H1 (cell line): ENCODE measurements around the gene CIZ1. TPM values are rescaled to one million over a fixed set of nuclear protein-coding genes. Genes with fewer than 3 reads are reported as not detected.

Experiments used
- CTCF ChIA-PET: fragments of 300-600 bp; sonication (Branson Sonifier 250); formaldehyde crosslinking; loops from one replicate; lab custom pipeline; 2021; ENCODE audit not compliant: partially characterized antibody; lab: Charles Lee
- POLR2A ChIA-PET: fragments of 300-600 bp; sonication (Branson Sonifier 250); formaldehyde crosslinking; loops from one replicate; lab custom pipeline; 2021; ENCODE audit warnings: inconsistent platforms; ENCODE audit not compliant: partially characterized antibody; lab: Charles Lee
- DNase-seq, 2 experiments: peaks; one replicate each; pipeline versions ENCODE4 v3.0.0 to v3.0.0-alpha.2; 2010 to 2022; ENCODE audit warnings: low spot score in 2 of 2, low read depth in 1 of 2, mixed read lengths in 1 of 2
- FAIRE-seq: peaks from 2 replicates; lab custom pipeline; 2011; peaks lifted over from hg19 to GRCh38; lab: Jason Lieb, UNC
- H2AFZ ChIP-seq: 2 replicates; pipeline ENCODE4 v1.8.1; 2012; ENCODE audit warnings: low read length, inconsistent platforms
- H2AK5ac ChIP-seq: 2 replicates; pipeline ENCODE4 v1.6.1; 2013; ENCODE audit warnings: low read depth, low read length
- H2BK120ac ChIP-seq: replicated peaks from 2 replicates; pipeline ENCODE3; 2013; ENCODE audit warnings: low read depth, low read length, inconsistent platforms
- H2BK12ac ChIP-seq: 2 replicates; pipeline ENCODE4 v1.6.1; 2013; ENCODE audit warnings: low read depth, low read length
- H2BK15ac ChIP-seq: 2 replicates; pipeline ENCODE4 v1.6.1; 2013; ENCODE audit warnings: low read length
- H2BK20ac ChIP-seq: 2 replicates; pipeline ENCODE4 v1.6.1; 2013; ENCODE audit warnings: low read length
- H2BK5ac ChIP-seq: 2 replicates; pipeline ENCODE4 v1.6.1; 2013; ENCODE audit warnings: low read depth, low read length
- H3K14ac ChIP-seq: 2 replicates; pipeline ENCODE4 v1.6.1; 2013; ENCODE audit warnings: inconsistent platforms; ENCODE audit not compliant: insufficient read length
- H3K18ac ChIP-seq: 2 replicates; pipeline ENCODE4 v1.6.1; 2013; ENCODE audit warnings: low read length; ENCODE audit errors: extremely low read depth
- H3K23ac ChIP-seq: 2 replicates; pipeline ENCODE4 v1.6.1; 2013; ENCODE audit warnings: inconsistent platforms; ENCODE audit not compliant: insufficient read length
- H3K23me2 ChIP-seq: 2 replicates; pipeline ENCODE4 v1.6.1; 2013; ENCODE audit warnings: low read depth, low read length
- H3K27ac ChIP-seq: 2 replicates; pipeline ENCODE4 v1.6.1; 2011; ENCODE audit warnings: low read depth, low read length, inconsistent platforms
- H3K27me3 ChIP-seq, 4 experiments: replicated peaks in 1 of 4; 1 replicate in 1 of 4; 2 replicates in 3 of 4; pipeline versions ENCODE4 v1.6.1 to v1.8.1; 2011 to 2013; ENCODE audit warnings: low read length in 3 of 4, mild to moderate bottlenecking in 3 of 4, inconsistent platforms in 2 of 4, mixed read lengths in 2 of 4, moderate library complexity in 1 of 4; ENCODE audit not compliant: control insufficient read depth in 3 of 4, insufficient read depth in 3 of 4; ENCODE audit errors: extremely low read depth in 1 of 4
- H3K36me3 ChIP-seq, 4 experiments: 2 replicates each; pipeline versions ENCODE4 v1.6.1 to v1.8.1; 2011 to 2013; ENCODE audit warnings: mild to moderate bottlenecking in 4 of 4, low read length in 3 of 4, moderate library complexity in 2 of 4, control low read depth in 1 of 4, inconsistent platforms in 1 of 4; ENCODE audit not compliant: insufficient read depth in 4 of 4, control insufficient read depth in 2 of 4
- H3K4ac ChIP-seq: replicated peaks from 2 replicates; pipeline ENCODE3; 2013; ENCODE audit warnings: low read length, low read depth, mixed read lengths, inconsistent platforms; ENCODE audit not compliant: insufficient read length
- H3K4me1 ChIP-seq, 4 experiments: replicated peaks in 1 of 4; 1 replicate in 1 of 4; 2 replicates in 3 of 4; pipeline versions ENCODE4 v1.6.1 to v1.8.1; 2011 to 2013; ENCODE audit warnings: low read length in 3 of 4, inconsistent platforms in 2 of 4, mixed read lengths in 1 of 4; ENCODE audit not compliant: insufficient read depth in 4 of 4, control insufficient read depth in 3 of 4
- H3K4me2 ChIP-seq, 2 experiments: 2 replicates each; pipeline versions ENCODE4 v1.6.1 to v1.8.1; 2011 to 2013; ENCODE audit warnings: low read depth in 2 of 2, low read length in 2 of 2, control low read depth in 1 of 2, inconsistent platforms in 1 of 2, mild to moderate bottlenecking in 1 of 2; ENCODE audit not compliant: insufficient read depth in 1 of 2
- H3K4me3 ChIP-seq, 4 experiments: fragments of 200-600, 300-600 bp in 1 of 4; sonication (generic), shearing (Covaris generic), sonication (Bioruptor Twin) in 1 of 4; 2 replicates each; pipeline versions ENCODE4 v1.5.1 to v1.8.1; 2011 to 2016; ENCODE audit warnings: low read length in 4 of 4, low read depth in 3 of 4, control low read depth in 2 of 4, inconsistent platforms in 2 of 4, mild to moderate bottlenecking in 2 of 4, mixed read lengths in 1 of 4, moderate library complexity in 1 of 4; ENCODE audit not compliant: insufficient read depth in 2 of 4; ENCODE audit errors: extremely low read depth in 1 of 4
- H3K56ac ChIP-seq: replicated peaks from 2 replicates; pipeline ENCODE3; 2013; ENCODE audit warnings: low read depth, mild to moderate bottlenecking, mixed read lengths, low read length, inconsistent platforms; ENCODE audit not compliant: insufficient read length
- H3K79me1 ChIP-seq: 2 replicates; pipeline ENCODE4 v1.6.1; 2013; ENCODE audit warnings: low read depth, low read length, control low read depth
- H3K79me2 ChIP-seq, 2 experiments: 2 replicates each; pipeline versions ENCODE4 v1.6.1 to v1.8.1; 2012 to 2013; ENCODE audit warnings: low read length in 2 of 2, mild to moderate bottlenecking in 2 of 2, inconsistent platforms in 1 of 2; ENCODE audit not compliant: insufficient read depth in 2 of 2, control insufficient read depth in 1 of 2
- H3K9ac ChIP-seq, 4 experiments: replicated peaks in 1 of 4; 1 replicate in 1 of 4; 2 replicates in 3 of 4; pipeline versions ENCODE4 v1.6.1 to v1.8.1; 2011 to 2013; ENCODE audit warnings: low read depth in 3 of 4, low read length in 3 of 4, control low read depth in 2 of 4, mild to moderate bottlenecking in 2 of 4, moderate library complexity in 2 of 4, inconsistent platforms in 1 of 4; ENCODE audit errors: extremely low read depth in 1 of 4
- H3K9me3 ChIP-seq, 2 experiments: 2 replicates each; pipeline versions ENCODE4 v1.6.1 to v1.8.1; 2012 to 2013; ENCODE audit warnings: mild to moderate bottlenecking in 2 of 2, moderate library complexity in 2 of 2, control low read depth in 1 of 2, inconsistent platforms in 1 of 2, low read depth in 1 of 2, low read length in 1 of 2, mixed read lengths in 1 of 2; ENCODE audit not compliant: insufficient read depth in 2 of 2
- H4K20me1 ChIP-seq, 2 experiments: replicated peaks in 1 of 2; 2 replicates each; pipeline versions ENCODE3 to v1.8.1; 2011 to 2013; ENCODE audit warnings: inconsistent platforms in 2 of 2, low read length in 2 of 2, mild to moderate bottlenecking in 1 of 2; ENCODE audit not compliant: insufficient read depth in 2 of 2, control insufficient read depth in 1 of 2
- H4K5ac ChIP-seq: 2 replicates; pipeline ENCODE4 v1.6.1; 2013; ENCODE audit warnings: low read length, low read depth, mixed read lengths, inconsistent platforms; ENCODE audit not compliant: insufficient read length
- H4K8ac ChIP-seq: 2 replicates; pipeline ENCODE4 v1.8.0; 2013; ENCODE audit warnings: mild to moderate bottlenecking, moderate library complexity, low read length, inconsistent platforms; ENCODE audit not compliant: insufficient read depth; ENCODE audit errors: extremely low read depth
- H4K91ac ChIP-seq: replicated peaks from 2 replicates; pipeline ENCODE3; 2013; ENCODE audit warnings: low read length, mixed read lengths, inconsistent platforms; ENCODE audit not compliant: insufficient read length
- BRCA1 ChIP-seq: IDR thresholded peaks from 2 replicates; pipeline ENCODE4 v1.6.1; 2012; ENCODE audit warnings: low read depth, low read length, improper control_type of control experiment
- CBX5 ChIP-seq: fragments of 300-800, 300-1000 bp; sonication (generic); IDR thresholded peaks from 2 replicates; pipeline ENCODE4 v1.7.1; 2016; ENCODE audit warnings: antibody characterized with exemption, low read length, low read depth
- CHD1 ChIP-seq: IDR thresholded peaks from 2 replicates; pipeline ENCODE4 v1.6.1; 2012; ENCODE audit warnings: low read depth, low read length, improper control_type of control experiment
- KDM1A ChIP-seq: fragments of 200-600, 300-600 bp; sonication (generic); IDR thresholded peaks from 2 replicates; pipeline ENCODE4 v1.7.1; 2016; ENCODE audit warnings: mild to moderate bottlenecking, low read length, borderline replicate concordance
- KDM5A ChIP-seq: fragments of 200-600 bp; IDR thresholded peaks from 2 replicates; pipeline ENCODE4 v1.7.1; 2012; ENCODE audit warnings: mild to moderate bottlenecking, low read length, inconsistent platforms, mixed read lengths
- POLR2AphosphoS5 ChIP-seq: IDR thresholded peaks from 2 replicates; pipeline ENCODE4 v1.6.1; 2011; ENCODE audit warnings: low read depth, low read length
- POU5F1 ChIP-seq: IDR thresholded peaks from 2 replicates; pipeline ENCODE4 v1.6.1; 2011; ENCODE audit warnings: low read depth, mild to moderate bottlenecking, low read length, moderate library complexity
- RAD21 ChIP-seq, 2 experiments: IDR thresholded peaks in 1 of 2; conservative IDR thresholded peaks in 1 of 2; 2 replicates each; pipeline ENCODE4 v1.6.1; 2011; ENCODE audit warnings: low read depth in 2 of 2, low read length in 2 of 2, improper control_type of control experiment in 1 of 2, inconsistent platforms in 1 of 2, mild to moderate bottlenecking in 1 of 2, moderate library complexity in 1 of 2
- SIN3A ChIP-seq, 2 experiments: IDR thresholded peaks in 1 of 2; conservative IDR thresholded peaks in 1 of 2; 2 replicates each; pipeline ENCODE4 v1.6.1; 2011 to 2012; ENCODE audit warnings: low read length in 2 of 2, improper control_type of control experiment in 1 of 2, low read depth in 1 of 2, mild to moderate bottlenecking in 1 of 2
- SIX5 ChIP-seq: IDR thresholded peaks from 2 replicates; pipeline ENCODE4 v1.6.1; 2011; ENCODE audit warnings: mild to moderate bottlenecking, low read depth, low read length
- WGBS, 2 experiments: shearing (Covaris generic) in 1 of 2; methylation state at CpG; one replicate each; pipeline versions ENCODE4 v1.1.6 to v1.1.7; 2013 to 2015; ENCODE audit warnings: low lambda C conversion rate in 2 of 2, mixed read lengths in 2 of 2, inconsistent platforms in 1 of 2, low coverage in 1 of 2, missing lambda C conversion rate in 1 of 2; ENCODE audit not compliant: insufficient replicate concordance in 2 of 2, insufficient coverage in 1 of 2, insufficient read length in 1 of 2; ENCODE audit errors: extremely low coverage in 1 of 2, missing lambda C conversion rate in 1 of 2; 5-methylcytosine and 5-hydroxymethylcytosine counted together
- polyA plus RNA-seq, 7 experiments: library from polyadenylated mRNA; depleted of rRNA in 3 of 7; stranded (reverse) in 5 of 7; unstranded in 2 of 7; fragments of >200 nt in 5 of 7; fragments of 200-250 nt in 2 of 7; gene quantifications; 1 replicate in 5 of 7; 2 replicates in 1 of 7; 4 replicates in 1 of 7; pipeline versions ENCODE4 v1.2.1 to v1.2.3, GENCODE V29; 2011 to 2013; ENCODE audit warnings: missing spikeins in 2 of 7, mixed read lengths in 2 of 7
- total RNA-seq: library from RNA; stranded (reverse); fragmentation: NEBNext Ultra II Directional; extraction: Animal tissue kit (Norgen Biotek cat#: 25700); gene quantifications from 2 replicates; pipeline ENCODE4 v1.2.1, GENCODE V29; 2021
- TF ChIP-seq, protein P1 (sequence below), 3 experiments: IDR thresholded peaks; 1 replicate in 2 of 3; 2 replicates in 1 of 3; pipeline versions ENCODE4 v1.5.1 to v1.6.1; 2011; ENCODE audit warnings: low read length in 3 of 3, mild to moderate bottlenecking in 3 of 3, inconsistent platforms in 2 of 3, low read depth in 1 of 3, moderate library complexity in 1 of 3; ENCODE audit not compliant: insufficient read depth in 1 of 3; ENCODE audit errors: control extremely low read depth in 1 of 3

CIZ1 gene
- total and polyA plus RNA-seq, 2 of the 8 experiments (the other 6 are each of a cell fraction or from before 2014, with no cell fraction given) = 66.0 to 107 TPM

DNA sequence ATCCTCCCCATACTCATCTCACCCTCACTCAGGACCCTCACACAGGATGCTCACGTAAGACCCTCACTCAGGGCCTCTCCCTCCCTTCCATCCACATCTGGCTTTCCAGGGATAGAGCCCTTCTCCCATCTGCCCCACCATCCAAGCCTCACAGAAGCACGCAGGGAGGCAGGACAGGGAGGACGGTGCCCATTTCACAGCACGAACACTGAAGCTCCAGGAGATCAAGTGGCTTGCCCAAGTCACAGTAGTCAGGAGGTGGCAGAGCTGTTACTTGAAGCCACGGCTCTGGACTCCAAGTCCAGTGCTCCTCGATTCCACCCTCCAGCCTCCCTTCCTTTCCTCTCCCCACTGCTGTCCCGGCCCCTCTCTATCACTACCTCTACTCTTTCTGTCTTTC is 33.5 kb upstream of the CIZ1 start:
- no peak overlapping the region for H3K14ac ChIP-seq
- no peak overlapping the region for H3K56ac ChIP-seq
- no peak overlapping the region for H2BK12ac ChIP-seq
- H3K4me3 ChIP-seq = no peak overlapping the region
- peaks cover 0 to 6% of the 10 kb centered on the region in 2 experiments for H4K20me1 ChIP-seq
- H4K8ac ChIP-seq = no peak overlapping the region
- no peak for DNase-seq
- H3K4me2 ChIP-seq = no peak overlapping the region
- no peak overlapping the region for H3K27ac ChIP-seq
- WGBS, 2 experiments = 84% methylated on average over 7 of the region's 7 CpGs; no CpG with 5 or more reads in 1 of the 2 experiments
- no peak overlapping the region for H3K4ac ChIP-seq
- H2BK15ac ChIP-seq = no peak overlapping the region
- H2BK5ac ChIP-seq = no peak overlapping the region; the same call in 1 of the 2 replicates
- H4K5ac ChIP-seq = no peak overlapping the region
- H3K79me1 ChIP-seq = no peaks in the 10 kb centered on the region
- H2BK20ac ChIP-seq = no peak overlapping the region
- no peak overlapping the region for H3K9ac ChIP-seq
- no peak overlapping the region for H3K23ac ChIP-seq
- H3K23me2 ChIP-seq = no peaks in the 10 kb centered on the region
- ChIA-PET CTCF (interaction anchor here (0.6 to 1.2 kb wide), 4 partner anchors 15 to 691 kb away, joined by 3 read pairs; no protein-coding TSS in a partner anchor), POLR2A (interaction anchor here (0.8 to 3.1 kb wide), 9 partner anchors 8 to 131 kb away, joined by 3 to 7 read pairs (median 3); partner anchors contain the start of genes GOLGA2 and SWI5)
- FAIRE-seq = no peak
- H3K9me3 ChIP-seq = no peaks in the 10 kb centered on the region
- H4K91ac ChIP-seq = no peak overlapping the region
- H2BK120ac ChIP-seq = no peak overlapping the region
- no peaks in the 10 kb centered on the region for H3K27me3 ChIP-seq
- no peak overlapping the region for H2AK5ac ChIP-seq
- peaks cover 6 to 16% (median 12%) of the 10 kb centered on the region in 4 experiments for H3K36me3 ChIP-seq
- no peak overlapping the region for H3K18ac ChIP-seq
- no peaks in the 10 kb centered on the region for H3K4me1 ChIP-seq
- H3K79me2 ChIP-seq = no peaks in the 10 kb centered on the region
- no peak overlapping the region for H2AFZ ChIP-seq
- TF ChIP-seq, protein P1, sequence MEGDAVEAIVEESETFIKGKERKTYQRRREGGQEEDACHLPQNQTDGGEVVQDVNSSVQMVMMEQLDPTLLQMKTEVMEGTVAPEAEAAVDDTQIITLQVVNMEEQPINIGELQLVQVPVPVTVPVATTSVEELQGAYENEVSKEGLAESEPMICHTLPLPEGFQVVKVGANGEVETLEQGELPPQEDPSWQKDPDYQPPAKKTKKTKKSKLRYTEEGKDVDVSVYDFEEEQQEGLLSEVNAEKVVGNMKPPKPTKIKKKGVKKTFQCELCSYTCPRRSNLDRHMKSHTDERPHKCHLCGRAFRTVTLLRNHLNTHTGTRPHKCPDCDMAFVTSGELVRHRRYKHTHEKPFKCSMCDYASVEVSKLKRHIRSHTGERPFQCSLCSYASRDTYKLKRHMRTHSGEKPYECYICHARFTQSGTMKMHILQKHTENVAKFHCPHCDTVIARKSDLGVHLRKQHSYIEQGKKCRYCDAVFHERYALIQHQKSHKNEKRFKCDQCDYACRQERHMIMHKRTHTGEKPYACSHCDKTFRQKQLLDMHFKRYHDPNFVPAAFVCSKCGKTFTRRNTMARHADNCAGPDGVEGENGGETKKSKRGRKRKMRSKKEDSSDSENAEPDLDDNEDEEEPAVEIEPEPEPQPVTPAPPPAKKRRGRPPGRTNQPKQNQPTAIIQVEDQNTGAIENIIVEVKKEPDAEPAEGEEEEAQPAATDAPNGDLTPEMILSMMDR (IDR thresholded peaks at IDR 0.05; ENCODE audit: control extremely low read depth in 1 of 3, insufficient read depth in 1 of 3, low read depth in 1 of 3, low read length in 3 of 3) = no peak
- no peak for TF ChIP-seq SIN3A (conservative IDR thresholded peaks at IDR 0.05 in 1 of 2, IDR thresholded peaks at IDR 0.05 in 1 of 2; ENCODE audit: low read depth in 1 of 2, low read length in 2 of 2)
- TF ChIP-seq RAD21 (IDR thresholded peaks at IDR 0.05 in 1 of 2, conservative IDR thresholded peaks at IDR 0.05 in 1 of 2; ENCODE audit: low read depth in 2 of 2, low read length in 2 of 2) = no peak
- TF ChIP-seq POU5F1 = no peak
- TF ChIP-seq BRCA1 = no peak
- TF ChIP-seq POLR2AphosphoS5 = no peak
- no peak for TF ChIP-seq CBX5
- no peak for TF ChIP-seq KDM1A
- TF ChIP-seq KDM5A = no peak
- TF ChIP-seq SIX5 = no peak
- TF ChIP-seq CHD1 = no peak
